NB4 (cell line): Measurements from ENCODE around the gene PDIA2.

ENCODE experiments used
- DNase-seq: peaks from one replicate; pipeline ENCODE4 v3.0.0; 2010; ENCODE audit warnings: low read depth
- H3K4me3 ChIP-seq: one replicate; pipeline ENCODE4 v1.5.1; 2011; ENCODE audit warnings: mild to moderate bottlenecking, low read depth, low read length, moderate library complexity
- MYC ChIP-seq: IDR thresholded peaks from 2 replicates; pipeline ENCODE4 v1.6.1; 2011; ENCODE audit warnings: low read depth, low read length
- POLR2A ChIP-seq: IDR thresholded peaks from 2 replicates; pipeline ENCODE4 v1.6.1; 2011; ENCODE audit warnings: mild to moderate bottlenecking; ENCODE audit not compliant: insufficient read length; ENCODE audit errors: extremely low read depth
- TF ChIP-seq, protein P1 (sequence below): IDR thresholded peaks from one replicate; pipeline ENCODE4 v1.5.1; 2012; ENCODE audit warnings: low read depth, low read length
- TF ChIP-seq, protein P2 (sequence below): IDR thresholded peaks from 2 replicates; pipeline ENCODE4 v1.6.1; 2011; ENCODE audit warnings: low read depth, low read length

The PDIA2 gene

DNA sequence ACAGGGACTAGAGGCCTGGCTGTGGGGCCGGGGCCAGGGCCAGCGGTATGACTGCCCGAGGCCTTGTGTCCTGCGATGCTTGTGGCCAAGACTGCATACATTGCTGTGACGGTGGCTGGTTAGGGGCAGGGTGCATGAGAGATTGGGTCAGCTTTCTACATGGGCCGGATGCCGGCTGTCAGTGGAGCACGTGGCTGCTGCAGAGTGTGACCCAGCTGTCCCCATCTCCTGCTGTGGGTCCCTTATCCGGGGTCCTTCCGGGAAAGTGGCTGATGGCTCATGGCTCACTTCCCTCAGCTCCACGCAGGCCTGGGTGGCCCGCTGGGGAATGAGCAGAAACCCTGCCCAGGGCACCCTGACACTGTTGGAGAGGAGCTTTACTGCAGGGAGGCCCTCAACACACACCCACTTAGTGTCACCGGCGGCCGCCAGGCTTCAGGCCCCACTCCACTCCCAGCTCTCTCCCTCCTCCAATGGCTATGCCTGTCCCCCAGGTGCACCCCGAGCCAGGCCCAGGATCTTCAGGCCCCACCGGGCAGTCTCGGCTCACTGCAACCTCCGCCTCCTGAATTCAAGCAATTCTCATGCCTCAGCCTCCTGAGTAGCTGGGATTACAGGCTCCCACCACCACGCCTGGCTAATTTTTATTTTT is 6.4 kb upstream of the PDIA2 start:
- TF ChIP-seq, protein P1, sequence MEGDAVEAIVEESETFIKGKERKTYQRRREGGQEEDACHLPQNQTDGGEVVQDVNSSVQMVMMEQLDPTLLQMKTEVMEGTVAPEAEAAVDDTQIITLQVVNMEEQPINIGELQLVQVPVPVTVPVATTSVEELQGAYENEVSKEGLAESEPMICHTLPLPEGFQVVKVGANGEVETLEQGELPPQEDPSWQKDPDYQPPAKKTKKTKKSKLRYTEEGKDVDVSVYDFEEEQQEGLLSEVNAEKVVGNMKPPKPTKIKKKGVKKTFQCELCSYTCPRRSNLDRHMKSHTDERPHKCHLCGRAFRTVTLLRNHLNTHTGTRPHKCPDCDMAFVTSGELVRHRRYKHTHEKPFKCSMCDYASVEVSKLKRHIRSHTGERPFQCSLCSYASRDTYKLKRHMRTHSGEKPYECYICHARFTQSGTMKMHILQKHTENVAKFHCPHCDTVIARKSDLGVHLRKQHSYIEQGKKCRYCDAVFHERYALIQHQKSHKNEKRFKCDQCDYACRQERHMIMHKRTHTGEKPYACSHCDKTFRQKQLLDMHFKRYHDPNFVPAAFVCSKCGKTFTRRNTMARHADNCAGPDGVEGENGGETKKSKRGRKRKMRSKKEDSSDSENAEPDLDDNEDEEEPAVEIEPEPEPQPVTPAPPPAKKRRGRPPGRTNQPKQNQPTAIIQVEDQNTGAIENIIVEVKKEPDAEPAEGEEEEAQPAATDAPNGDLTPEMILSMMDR: no peak
- TF ChIP-seq, protein P2, sequence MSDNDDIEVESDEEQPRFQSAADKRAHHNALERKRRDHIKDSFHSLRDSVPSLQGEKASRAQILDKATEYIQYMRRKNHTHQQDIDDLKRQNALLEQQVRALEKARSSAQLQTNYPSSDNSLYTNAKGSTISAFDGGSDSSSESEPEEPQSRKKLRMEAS: no peak
- TF ChIP-seq MYC (no peak), POLR2A (no peak)
- DNase-seq: no peak
- no peak overlapping the region for H3K4me3 ChIP-seq

DNA sequence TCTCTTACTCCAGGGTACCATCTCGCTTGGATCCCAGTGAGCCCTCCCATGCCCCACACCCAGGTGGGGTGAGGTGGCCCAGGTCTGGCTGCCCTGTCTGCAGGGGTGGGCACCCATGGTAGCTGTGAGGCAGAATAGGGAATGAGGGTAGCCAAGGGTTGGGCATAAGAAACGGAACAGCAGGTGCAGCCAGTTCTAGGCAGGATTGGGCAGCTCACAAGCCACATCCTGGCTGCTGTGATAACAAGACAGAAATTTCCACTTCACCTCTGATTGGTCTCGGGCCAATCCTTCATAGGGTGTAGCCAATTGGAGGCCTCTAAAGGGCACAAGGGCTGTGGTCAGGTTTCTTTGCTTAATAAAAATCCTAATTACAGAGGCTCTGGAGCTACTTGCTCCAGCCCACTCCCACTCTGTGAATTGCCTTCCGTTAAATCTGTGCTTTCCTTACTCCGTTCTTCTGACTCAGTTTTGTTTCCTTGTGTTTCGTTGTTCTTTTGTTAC is 4.0 kb upstream of the PDIA2 start:
- DNase-seq: peak; percentile 42
- TF ChIP-seq, protein P1: no peak
- TF ChIP-seq, protein P2: no peak
- TF ChIP-seq POLR2A (no peak), MYC (no peak)
- H3K4me3 ChIP-seq: no peak overlapping the region

DNA sequence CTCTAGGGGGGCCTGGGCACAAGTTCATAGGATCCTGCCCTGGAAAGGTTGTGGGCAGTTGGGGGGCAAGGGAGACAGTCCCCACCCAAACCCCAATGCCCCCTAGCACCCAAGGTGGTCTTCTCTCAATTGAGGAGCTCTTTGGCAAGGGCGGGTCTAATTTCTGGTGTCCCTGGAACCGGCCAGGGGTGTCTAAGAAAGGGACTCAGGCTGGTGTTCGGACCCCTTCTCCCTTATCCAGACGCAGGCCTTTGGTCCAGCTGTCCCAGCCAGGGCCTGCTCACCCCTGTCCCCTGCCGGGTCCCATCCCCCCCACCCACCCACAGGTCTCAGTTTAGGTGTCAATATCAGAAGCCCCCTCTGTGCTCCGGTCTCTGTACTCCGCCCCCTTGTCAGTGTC is 3.4 kb upstream of the PDIA2 start:
- TF ChIP-seq, protein P1: no peak
- TF ChIP-seq, protein P2: no peak
- TF ChIP-seq MYC (no peak), POLR2A (no peak)
- DNase-seq: no peak
- H3K4me3 ChIP-seq: no peak overlapping the region

DNA sequence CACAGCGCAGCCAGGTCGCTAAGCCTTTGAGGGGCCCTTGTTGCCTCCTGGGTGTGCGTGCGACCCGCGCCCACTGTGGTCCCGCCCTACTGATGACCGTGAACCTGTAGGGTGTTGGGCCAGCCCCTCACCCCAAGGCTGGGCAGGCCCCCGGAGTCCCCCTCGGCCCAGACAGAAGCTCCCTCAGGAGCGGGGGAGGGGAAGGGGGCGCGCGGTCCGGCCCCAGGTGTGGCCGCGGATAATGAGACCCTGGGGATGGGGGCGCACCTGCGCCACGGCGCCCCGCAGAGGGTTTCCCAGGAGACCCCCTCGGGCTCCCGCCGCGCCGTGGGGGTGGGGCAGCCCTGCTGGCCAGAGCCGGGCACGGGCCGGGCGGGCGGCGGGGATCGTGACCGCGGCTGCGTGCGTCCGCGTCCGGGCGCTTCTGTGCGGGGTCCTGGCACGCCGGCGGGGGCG is 2.9 kb upstream of the PDIA2 start:
- no peak for DNase-seq
- H3K4me3 ChIP-seq: no peak overlapping the region
- TF ChIP-seq POLR2A: no peak
- TF ChIP-seq, protein P1: no peak
- TF ChIP-seq, protein P2: no peak
- no peak for TF ChIP-seq MYC

DNA sequence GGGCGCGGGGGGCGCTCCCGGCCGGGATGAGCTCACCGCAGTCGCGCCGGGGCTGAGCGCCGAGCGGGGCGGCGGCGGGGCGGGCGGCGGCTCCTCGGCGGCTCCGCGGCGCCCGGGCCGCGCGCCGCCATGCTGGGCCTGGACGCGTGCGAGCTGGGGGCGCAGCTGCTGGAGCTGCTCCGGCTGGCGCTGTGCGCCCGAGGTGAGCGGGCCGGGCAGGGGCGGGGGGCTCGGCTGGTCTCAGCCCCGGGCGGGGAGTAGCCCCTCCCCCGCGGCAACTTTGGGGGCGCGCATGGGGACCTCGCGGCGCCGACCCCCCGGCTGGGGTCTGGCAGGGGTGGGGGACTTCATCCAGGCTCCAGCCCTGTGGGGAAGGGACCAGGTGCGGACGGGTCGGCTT is 2.4 kb upstream of the PDIA2 start, which contains the start of gene ARHGDIG:
Gene ARHGDIG, plus strand, starts transcription at position 40 of the 400 bp plus-strand sequence. Its CDS starts 90 bp downstream, at position 130.
- no peak within 1 kb of the TSS for H3K4me3 ChIP-seq
- DNase-seq: no peak
- TF ChIP-seq, protein P1: no peak
- no peak for TF ChIP-seq POLR2A
- TF ChIP-seq, protein P2: no peak
- no peak for TF ChIP-seq MYC
